ENCODE measurements around the gene IGF2R.
"Not testable (repeated sequence)": the region's sequence is repeated elsewhere in the genome, so short reads cannot be mapped to it uniquely, and the experiment has no call there.

IGF2R gene

DNA sequence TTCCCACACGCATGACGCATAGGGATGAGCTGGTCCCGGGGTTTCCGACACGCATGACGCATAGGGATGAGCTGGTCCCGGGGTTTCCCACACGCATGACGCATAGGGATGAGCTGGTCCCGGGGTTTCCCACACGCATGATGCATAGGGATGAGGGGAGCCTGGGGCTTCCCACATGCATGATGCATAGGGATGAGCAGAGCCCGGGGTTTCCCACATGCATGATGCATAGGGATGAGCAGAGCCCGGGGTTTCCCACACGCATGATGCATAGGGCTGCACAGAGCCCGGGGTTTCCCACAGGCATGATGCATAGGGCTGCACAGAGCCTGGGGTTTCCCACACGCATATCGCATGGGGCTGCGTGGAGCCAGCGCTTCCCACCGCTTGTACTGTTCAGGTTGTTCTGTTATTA, 165.5 kb downstream of the IGF2R start:
- H3K4me1 Mint-ChIP-seq, H3K9me3 Mint-ChIP-seq, H3K4me3 Mint-ChIP-seq, DNase-seq, H3K27ac Mint-ChIP-seq, H3K27me3 Mint-ChIP-seq: not testable (repeated sequence)
- ATAC-seq (replicated peaks): peak in 1 of 2 donors; percentile 45
- H3K36me3 Mint-ChIP-seq: peaks cover 16 to 35% of the 10 kb centered on the region in 2 donors

DNA sequence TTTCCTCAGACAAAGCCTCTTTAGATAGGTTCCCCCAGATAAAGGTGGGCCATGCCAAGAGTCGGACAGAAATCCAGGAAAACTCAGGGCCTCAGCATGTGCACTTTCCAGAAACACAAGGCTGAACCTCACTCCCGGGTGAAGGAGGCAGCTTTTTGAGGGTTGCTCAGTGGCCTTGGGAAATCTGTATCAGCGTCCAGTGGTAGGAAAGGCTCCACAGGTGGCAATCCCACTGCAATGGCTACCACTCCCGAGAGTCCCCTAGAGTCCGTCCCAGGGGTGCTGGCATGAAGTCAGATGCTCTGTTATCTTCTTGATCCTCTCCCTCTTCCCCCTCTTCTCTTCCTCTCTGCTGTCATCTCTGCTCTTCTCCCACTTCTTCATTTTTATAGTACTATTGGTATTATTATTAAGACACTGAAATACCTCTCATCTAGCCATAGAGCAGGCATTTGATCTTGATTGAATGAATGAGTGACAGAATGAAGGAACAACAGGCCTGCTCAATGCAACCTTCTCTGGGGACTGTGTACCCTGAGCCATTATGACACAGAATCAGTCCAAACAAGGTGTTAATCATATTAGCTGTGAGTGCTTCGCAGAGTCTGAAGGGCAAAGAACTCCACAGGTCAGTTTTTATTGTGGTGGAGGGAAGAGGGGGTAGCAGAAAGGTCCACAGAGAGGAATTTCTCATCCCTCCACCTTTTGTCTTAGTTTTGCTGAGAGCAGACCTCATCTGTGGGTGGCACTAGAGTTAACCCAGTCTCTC, 166.1 kb downstream of the IGF2R start:
- H3K27ac Mint-ChIP-seq: no peak overlapping the region
- peaks cover 1 to 5% of the 10 kb centered on the region in 2 donors for H3K4me1 Mint-ChIP-seq
- ATAC-seq (replicated peaks) (no peak), DNase-seq (no peak)
- peaks cover 2 to 4% of the 10 kb centered on the region in 2 donors for H3K9me3 Mint-ChIP-seq
- peaks cover 18 to 32% of the 10 kb centered on the region in 2 donors for H3K36me3 Mint-ChIP-seq
- peaks cover 6 to 7% of the 10 kb centered on the region in 2 donors for H3K27me3 Mint-ChIP-seq
- no peak overlapping the region for H3K4me3 Mint-ChIP-seq

- no peak for DNase-seq
- H3K27me3 Mint-ChIP-seq: peaks cover 6 to 7% of the 10 kb centered on the region in 2 donors
- H3K4me3 Mint-ChIP-seq: no peak overlapping the region
- no peak overlapping the region for H3K27ac Mint-ChIP-seq
- peaks cover 2 to 4% of the 10 kb centered on the region in 2 donors for H3K9me3 Mint-ChIP-seq
- H3K36me3 Mint-ChIP-seq: peaks cover 18 to 22% of the 10 kb centered on the region in 2 donors
- ATAC-seq (replicated peaks): no peak
- H3K4me1 Mint-ChIP-seq: peaks cover 1 to 5% of the 10 kb centered on the region in 2 donors
Observed at GRCh38 chr6:160135907-160136655, 167.2 kb downstream of the IGF2R start.

DNA sequence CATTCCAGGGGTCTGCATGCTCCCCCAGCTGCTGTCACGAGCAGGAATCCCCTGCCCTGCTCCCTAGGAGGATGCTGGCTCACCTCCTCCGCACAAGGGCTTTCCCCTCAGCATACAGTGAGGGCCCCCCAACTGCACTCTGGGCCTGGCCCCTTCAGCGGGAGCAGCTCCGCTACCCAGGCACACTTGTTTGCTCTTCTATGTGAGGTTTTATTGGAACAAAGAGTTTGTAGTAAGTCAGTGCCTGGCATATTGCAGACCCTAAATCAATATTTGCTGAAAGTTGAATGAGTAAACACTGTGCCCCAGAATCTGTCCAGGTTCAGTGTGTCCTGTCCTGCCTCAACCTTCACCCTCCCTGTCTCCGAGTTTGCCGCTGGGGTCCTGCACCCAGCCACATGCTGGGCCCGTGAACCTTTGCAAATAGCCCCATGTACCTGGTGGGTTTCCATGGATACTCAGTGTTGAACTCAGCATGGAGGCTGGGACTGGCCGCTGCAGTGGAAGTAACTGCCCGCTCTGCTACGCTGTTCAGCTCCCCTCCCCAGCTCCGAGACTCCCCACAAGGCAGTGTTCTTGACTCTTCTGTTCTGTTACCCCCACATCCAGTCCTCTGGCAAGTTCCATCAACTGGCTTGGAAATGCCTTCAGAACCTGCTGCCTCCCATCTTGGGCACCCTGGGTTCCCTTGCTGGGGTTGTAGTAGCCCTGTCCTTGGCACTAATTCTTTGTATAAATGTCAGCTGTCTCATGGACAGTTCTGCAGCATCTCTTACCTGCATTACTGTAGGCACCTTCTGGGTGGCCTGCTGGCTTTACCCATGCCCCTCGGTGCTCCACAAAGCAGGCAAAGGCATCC, 168.5 kb downstream of the IGF2R start:
- Mint-ChIP-seq H3K36me3 (peaks cover 15 to 18% of the 10 kb centered on the region in 2 donors), H3K9me3 (peaks cover 2 to 4% of the 10 kb centered on the region in 2 donors), H3K4me3 (no peak overlapping the region), H3K27ac (no peak overlapping the region), H3K27me3 (peaks cover 7 to 11% of the 10 kb centered on the region in 2 donors), H3K4me1 (peaks cover 0 to 5% of the 10 kb centered on the region in 2 donors)
- no peak for ATAC-seq (replicated peaks)
- DNase-seq: no peak

DNA sequence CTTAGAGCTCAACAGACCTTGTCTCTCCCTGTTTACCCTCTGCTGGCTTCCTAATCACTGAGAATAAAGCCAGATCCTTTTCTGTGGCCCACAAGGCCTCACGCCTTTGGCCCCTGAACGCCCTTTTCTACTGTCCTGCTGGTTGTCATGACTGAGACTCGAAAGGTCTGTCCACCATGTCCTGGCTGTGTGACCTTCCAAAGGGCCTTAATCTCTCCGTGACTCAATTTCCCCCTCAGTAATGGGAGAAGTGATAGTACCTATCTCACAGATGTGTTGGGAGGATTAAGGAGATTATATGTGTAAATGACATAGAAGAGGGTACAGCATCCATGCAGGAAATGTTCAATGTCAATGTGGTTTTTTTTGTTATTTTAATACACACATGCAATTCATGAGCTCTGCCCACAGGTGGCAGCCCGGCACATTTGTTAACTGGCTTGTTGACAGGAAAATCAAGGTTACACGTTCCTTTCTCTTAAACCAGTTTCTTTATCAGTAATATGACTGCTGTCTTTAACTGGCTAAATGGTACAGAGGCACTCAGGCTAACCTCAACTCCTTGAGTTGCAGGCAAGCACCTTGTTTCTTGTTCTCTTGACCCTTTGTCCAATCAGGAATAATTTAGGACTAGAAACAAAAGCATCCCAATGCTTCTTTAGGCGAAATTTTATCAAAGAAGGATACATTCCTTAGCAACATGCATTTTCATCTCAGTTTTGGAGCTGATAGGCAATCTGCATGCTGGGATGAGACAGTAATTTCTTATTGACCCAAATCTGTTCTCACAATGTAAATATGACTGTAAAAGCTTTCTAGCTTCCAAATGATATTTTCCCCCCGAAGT, 169.3 kb downstream of the IGF2R start:
- no peak for DNase-seq
- Mint-ChIP-seq H3K4me3 (no peak overlapping the region), H3K9me3 (peaks cover 2 to 4% of the 10 kb centered on the region in 2 donors), H3K36me3 (peaks cover 11 to 13% of the 10 kb centered on the region in 2 donors), H3K27ac (no peak overlapping the region), H3K4me1 (peaks cover 0 to 5% of the 10 kb centered on the region in 2 donors), H3K27me3 (peaks cover 7 to 11% of the 10 kb centered on the region in 2 donors)
- ATAC-seq (replicated peaks): peak; percentile 47 to 66

DNA sequence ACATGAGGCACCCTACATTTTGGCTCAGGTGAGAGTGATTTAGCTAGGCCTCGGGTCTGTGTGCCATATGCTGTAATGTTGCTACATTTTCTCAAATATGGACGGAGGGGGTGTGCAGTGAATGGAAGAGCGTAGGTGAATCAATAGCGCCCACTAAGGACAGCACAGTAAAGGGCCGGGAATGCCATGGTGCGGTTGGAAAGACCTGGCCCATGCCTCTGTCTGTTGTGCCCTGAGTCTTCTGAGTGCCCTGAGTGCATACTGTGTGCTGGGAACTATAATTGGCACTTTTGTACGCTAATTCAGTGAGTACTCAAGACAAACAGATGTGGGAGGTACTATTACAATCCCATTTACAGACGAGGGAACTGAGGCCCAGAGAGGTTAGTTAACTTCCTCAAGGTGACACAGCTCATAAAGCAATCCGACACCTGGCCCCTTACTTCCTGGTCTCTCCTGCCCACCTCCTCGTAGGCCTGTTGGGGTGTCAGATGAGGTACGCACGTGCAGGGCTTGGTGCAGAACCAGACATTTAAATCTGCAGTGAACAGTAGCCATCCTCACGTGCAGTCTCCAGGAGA, 170.0 kb downstream of the IGF2R start:
- H3K36me3 Mint-ChIP-seq: peaks cover 11 to 12% of the 10 kb centered on the region in 2 donors
- no peak for DNase-seq
- H3K27ac Mint-ChIP-seq: no peak overlapping the region

GRCh38 chr6:160139420-160139851, 170.6 kb downstream of the IGF2R start:
- Mint-ChIP-seq H3K36me3 (peaks cover 11 to 15% of the 10 kb centered on the region in 2 donors), H3K27me3 (peaks cover 12 to 14% of the 10 kb centered on the region in 2 donors)
- ATAC-seq (replicated peaks): no peak

More for the DNA sequence above, 170.0 kb downstream of the IGF2R start:
- ATAC-seq (replicated peaks): no peak
- peaks cover 0 to 5% of the 10 kb centered on the region in 2 donors for H3K4me1 Mint-ChIP-seq
- H3K9me3 Mint-ChIP-seq: peaks cover 0 to 2% of the 10 kb centered on the region in 2 donors
- no peak overlapping the region for H3K4me3 Mint-ChIP-seq
- H3K27me3 Mint-ChIP-seq: peaks cover 11 to 12% of the 10 kb centered on the region in 2 donors

GRCh38 chr6:160140493-160140892, 171.6 kb downstream of the IGF2R start:
- H3K27ac Mint-ChIP-seq; H3K4me1 Mint-ChIP-seq; H3K4me3 Mint-ChIP-seq; DNase-seq; ATAC-seq (replicated peaks); H3K9me3 Mint-ChIP-seq: not testable (repeated sequence)
- peaks cover 11 to 18% of the 10 kb centered on the region in 2 donors for H3K36me3 Mint-ChIP-seq
- H3K27me3 Mint-ChIP-seq: peaks cover 12 to 14% of the 10 kb centered on the region in 2 donors

More at GRCh38 chr6:160139420-160139851, 170.6 kb downstream of the IGF2R start:
- Mint-ChIP-seq H3K4me1 (peaks cover 0 to 5% of the 10 kb centered on the region in 2 donors), H3K27ac (no peak overlapping the region), H3K9me3 (peaks cover 2 to 3% of the 10 kb centered on the region in 2 donors), H3K4me3 (no peak overlapping the region)
- no peak for DNase-seq

- DNase-seq (no peak), ATAC-seq (replicated peaks) (no peak)
- Mint-ChIP-seq H3K4me3 (no peak overlapping the region), H3K9me3 (peaks cover 2 to 3% of the 10 kb centered on the region in 2 donors), H3K27me3 (peaks cover 12 to 14% of the 10 kb centered on the region in 2 donors), H3K27ac (no peak overlapping the region), H3K36me3 (peaks cover 11 to 21% of the 10 kb centered on the region in 2 donors), H3K4me1 (peaks cover 0 to 5% of the 10 kb centered on the region in 2 donors)
Observed at GRCh38 chr6:160141001-160141726, 172.3 kb downstream of the IGF2R start.

DNA sequence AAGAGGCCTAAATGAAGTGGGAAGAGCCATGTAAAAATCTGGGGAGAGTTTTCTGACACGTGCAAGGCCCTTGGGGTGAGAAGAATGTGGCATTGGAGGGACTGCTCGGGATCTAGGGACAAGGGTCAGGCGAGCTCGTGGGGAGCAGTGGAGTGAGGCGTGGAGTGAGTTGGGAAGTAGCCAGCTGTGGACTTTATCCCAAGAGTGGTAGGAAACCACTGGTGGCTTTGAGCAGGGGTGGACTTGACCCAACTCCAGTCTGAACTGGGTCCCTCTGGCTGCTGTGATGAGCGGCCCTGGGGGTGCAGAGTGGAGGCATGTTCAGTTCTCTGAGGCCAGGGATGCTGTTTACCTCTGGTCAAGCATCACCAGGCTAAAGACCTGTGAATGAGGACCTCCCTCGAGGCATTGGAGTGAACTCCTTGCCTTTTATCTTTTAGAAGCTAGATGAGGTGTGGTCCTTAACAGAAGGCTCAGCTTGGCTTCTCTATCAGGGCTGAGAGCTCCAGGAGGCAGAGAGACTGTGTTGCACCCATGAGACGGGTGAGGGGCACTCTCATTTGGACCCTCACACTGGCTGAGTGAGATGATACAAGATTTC, 173.3 kb downstream of the IGF2R start:
- Mint-ChIP-seq H3K27ac (no peak overlapping the region), H3K27me3 (peaks cover 12 to 14% of the 10 kb centered on the region in 2 donors), H3K4me3 (no peak overlapping the region), H3K36me3 (peaks cover 13 to 23% of the 10 kb centered on the region in 2 donors), H3K4me1 (peaks cover 0 to 5% of the 10 kb centered on the region in 2 donors), H3K9me3 (peaks cover 2 to 3% of the 10 kb centered on the region in 2 donors)
- no peak for ATAC-seq (replicated peaks)
- DNase-seq: no peak

DNA sequence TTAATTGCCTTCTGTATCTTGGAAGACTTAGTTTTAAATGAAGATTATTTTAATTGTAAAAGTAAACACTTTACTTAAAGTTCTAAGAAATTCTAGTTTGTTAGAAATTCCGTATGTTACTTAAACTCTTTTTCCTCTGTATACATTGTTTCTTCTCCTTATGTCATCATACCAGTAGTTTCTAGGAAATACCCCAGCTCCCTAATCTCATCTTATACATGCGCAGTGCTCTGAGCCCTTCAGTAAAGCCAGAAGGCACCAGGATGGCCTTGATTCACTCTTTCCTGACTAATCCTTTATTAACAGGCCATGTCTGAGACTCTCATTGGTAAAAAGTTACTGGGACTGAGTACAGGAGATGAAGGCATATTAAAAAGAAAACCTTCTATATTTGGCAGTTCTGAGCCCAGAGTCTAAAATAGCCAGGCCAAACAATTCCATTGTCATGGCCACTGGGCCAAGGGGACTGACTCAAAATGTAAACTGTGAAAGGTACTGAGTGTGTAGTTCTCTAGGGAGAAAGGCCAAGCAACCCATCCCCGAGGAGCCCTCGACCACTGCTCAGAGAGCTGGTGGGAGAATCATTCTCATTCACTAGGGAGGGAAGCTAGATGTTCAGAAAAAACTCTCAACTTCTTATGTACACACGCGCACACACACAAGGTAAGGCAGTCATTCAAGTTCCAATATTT, 177.7 kb downstream of the IGF2R start:
- no peak for DNase-seq
- no peak for ATAC-seq (replicated peaks)
- Mint-ChIP-seq H3K4me1 (no peaks in the 10 kb centered on the region), H3K9me3 (peaks cover 6 to 8% of the 10 kb centered on the region in 2 donors), H3K27me3 (peaks cover 19 to 23% of the 10 kb centered on the region in 2 donors), H3K27ac (no peak overlapping the region), H3K36me3 (peaks cover 11 to 41% of the 10 kb centered on the region in 2 donors), H3K4me3 (no peak overlapping the region)
